ENCODE measurements around the gene RRP12. TPM values are rescaled to one million over a fixed set of nuclear protein-coding genes. Genes with fewer than 3 reads are reported as not detected.
A peak's percentile ranks its signal among the peaks of the same experiment; 100 is the strongest.
"Not testable (repeated sequence)": the region's sequence is repeated elsewhere in the genome, so short reads cannot be mapped to it uniquely, and the experiment has no call there.

RRP12 gene
- total and polyA plus RNA-seq, 4 donors: 12.7 to 44.2 (median 21.8) TPM

DNA sequence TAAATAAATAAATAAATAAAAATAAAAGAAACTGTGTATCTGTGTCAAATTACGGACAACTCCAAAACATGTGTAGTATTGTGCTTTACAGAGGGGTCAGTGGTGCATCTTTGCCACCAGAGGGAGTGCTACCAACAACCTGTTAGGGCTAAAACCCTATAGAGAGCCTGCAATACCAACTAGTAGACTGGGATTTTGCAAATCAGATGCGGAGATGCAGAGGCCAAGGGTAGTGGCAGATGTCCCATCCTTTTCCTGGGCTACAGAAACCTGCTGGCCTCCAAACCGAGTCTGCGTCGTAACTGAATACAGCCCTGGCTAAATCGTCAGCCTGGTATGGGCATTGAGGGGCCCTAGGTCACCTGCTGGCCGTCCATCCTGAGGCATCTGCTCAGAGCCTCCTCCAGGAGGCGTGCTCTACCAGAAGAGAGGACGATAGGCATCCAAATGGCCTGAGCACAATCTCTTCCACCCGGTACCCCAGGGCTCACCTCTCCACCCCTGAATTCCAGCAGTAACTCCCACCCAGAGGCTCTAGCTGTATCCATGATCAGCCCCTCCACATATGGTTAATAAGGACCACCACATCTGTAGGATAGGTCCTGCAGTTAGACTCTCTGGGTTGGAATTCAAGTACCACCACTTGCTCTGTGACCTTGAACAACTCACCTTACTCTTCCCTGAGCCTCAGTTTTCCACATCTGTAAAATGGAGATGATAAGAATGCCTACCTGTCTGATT lies 6.2 kb upstream of the RRP12 start:
- peak; percentile 86 for ATAC-seq (ENCODE audit: insufficient read depth, low FRiP score)
- Histone ChIP-seq H3K36me3 (ENCODE audit: control insufficient read depth in 4 of 4, insufficient read depth in 4 of 4, low read length in 4 of 4) (no peaks in the 10 kb centered on the region), H3K27me3 (ENCODE audit: control insufficient read depth in 3 of 3, insufficient read depth in 3 of 3, low read length in 2 of 3) (no peaks in the 10 kb centered on the region), H3K4me3 (no peak overlapping the region), H3K4me1 (ENCODE audit: control insufficient read depth in 5 of 5, insufficient read depth in 5 of 5, low read length in 5 of 5) (peaks cover 0 to 4% (median 0%) of the 10 kb centered on the region in 5 donors), H3K27ac (ENCODE audit: low read depth in 1 of 2, low read length in 1 of 2) (no peak overlapping the region), H3K9ac (ENCODE audit: insufficient read depth in 1 of 2, low read length in 2 of 2) (no peak overlapping the region), H3K9me3 (ENCODE audit: control insufficient read depth in 4 of 4, insufficient read depth in 3 of 4, low read length in 3 of 4) (no peaks in the 10 kb centered on the region)
- DNase-seq: peak; percentile 62 to 84 (median 80)
- WGBS, 2 donors: 2 to 4% methylated on average over 10 of the region's 10 CpGs
- TF ChIP-seq, protein P1, sequence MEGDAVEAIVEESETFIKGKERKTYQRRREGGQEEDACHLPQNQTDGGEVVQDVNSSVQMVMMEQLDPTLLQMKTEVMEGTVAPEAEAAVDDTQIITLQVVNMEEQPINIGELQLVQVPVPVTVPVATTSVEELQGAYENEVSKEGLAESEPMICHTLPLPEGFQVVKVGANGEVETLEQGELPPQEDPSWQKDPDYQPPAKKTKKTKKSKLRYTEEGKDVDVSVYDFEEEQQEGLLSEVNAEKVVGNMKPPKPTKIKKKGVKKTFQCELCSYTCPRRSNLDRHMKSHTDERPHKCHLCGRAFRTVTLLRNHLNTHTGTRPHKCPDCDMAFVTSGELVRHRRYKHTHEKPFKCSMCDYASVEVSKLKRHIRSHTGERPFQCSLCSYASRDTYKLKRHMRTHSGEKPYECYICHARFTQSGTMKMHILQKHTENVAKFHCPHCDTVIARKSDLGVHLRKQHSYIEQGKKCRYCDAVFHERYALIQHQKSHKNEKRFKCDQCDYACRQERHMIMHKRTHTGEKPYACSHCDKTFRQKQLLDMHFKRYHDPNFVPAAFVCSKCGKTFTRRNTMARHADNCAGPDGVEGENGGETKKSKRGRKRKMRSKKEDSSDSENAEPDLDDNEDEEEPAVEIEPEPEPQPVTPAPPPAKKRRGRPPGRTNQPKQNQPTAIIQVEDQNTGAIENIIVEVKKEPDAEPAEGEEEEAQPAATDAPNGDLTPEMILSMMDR (IDR thresholded peaks at IDR 0.05; ENCODE audit: control extremely low read depth, extremely low read depth): peak; percentile 69

DNA sequence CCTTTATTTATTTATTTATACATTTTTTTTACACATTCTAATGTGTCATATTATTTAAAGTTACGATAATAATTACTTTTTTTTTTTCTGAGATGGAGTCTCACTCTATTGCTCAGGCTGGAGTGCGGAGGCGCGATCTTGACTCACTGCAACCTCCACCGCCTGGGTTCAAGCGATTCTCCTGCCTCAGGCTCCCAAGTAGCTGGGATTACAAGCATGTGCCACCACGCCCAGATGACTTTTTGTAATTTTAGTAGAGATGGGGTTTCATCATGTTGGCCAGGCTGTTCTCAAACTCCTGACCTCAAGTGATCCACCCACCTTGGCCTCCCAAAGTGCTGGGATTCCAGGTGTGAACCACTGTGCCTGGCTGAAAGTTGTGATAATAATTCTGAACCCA lies 5.3 kb upstream of the RRP12 start:
- 52 to 78% methylated on average over 7 of the region's 7 CpGs for WGBS, 2 donors
- not testable (repeated sequence) for H3K27ac ChIP-seq (ENCODE audit: low read depth in 1 of 2, low read length in 1 of 2); H3K4me3 ChIP-seq

DNA sequence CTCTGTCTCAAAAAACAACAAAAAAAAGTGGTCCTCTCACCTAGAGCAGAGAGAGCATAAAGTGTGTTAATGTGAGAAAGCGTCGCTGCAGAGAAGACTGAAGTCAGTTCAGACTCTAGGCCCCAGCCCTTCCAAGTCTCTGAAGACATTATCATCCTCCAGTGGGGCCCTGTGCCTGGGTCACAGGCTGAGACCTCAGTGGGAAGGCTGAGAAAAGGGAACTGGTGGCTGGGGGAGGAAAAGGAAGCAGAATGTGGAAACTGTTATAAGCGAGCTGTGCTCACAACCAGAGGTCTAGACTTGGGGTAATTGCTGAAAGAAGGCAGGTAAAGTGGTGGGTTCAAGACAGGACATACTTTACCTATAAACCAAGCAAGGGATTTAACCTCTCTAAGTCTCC lies 4.9 kb upstream of the RRP12 start:
- WGBS, 2 donors: 18 to 68% methylated on average over 3 of the region's 3 CpGs
- no peaks in the 10 kb centered on the region for H3K27me3 ChIP-seq (ENCODE audit: control insufficient read depth in 3 of 3, insufficient read depth in 3 of 3, low read length in 2 of 3)
- TF ChIP-seq, protein P1 (IDR thresholded peaks at IDR 0.05; ENCODE audit: control extremely low read depth, extremely low read depth): no peak
- no peak overlapping the region for H3K4me3 ChIP-seq
- no peak overlapping the region for H3K9ac ChIP-seq (ENCODE audit: insufficient read depth in 1 of 2, low read length in 2 of 2)
- no peaks in the 10 kb centered on the region for H3K9me3 ChIP-seq (ENCODE audit: control insufficient read depth in 4 of 4, insufficient read depth in 3 of 4, low read length in 3 of 4)
- no peaks in the 10 kb centered on the region for H3K36me3 ChIP-seq (ENCODE audit: control insufficient read depth in 4 of 4, insufficient read depth in 4 of 4, low read length in 4 of 4)
- H3K4me1 ChIP-seq (ENCODE audit: control insufficient read depth in 5 of 5, insufficient read depth in 5 of 5, low read length in 5 of 5): peaks cover 0 to 4% (median 0%) of the 10 kb centered on the region in 5 donors
- no peak for DNase-seq
- no peak for ATAC-seq (ENCODE audit: insufficient read depth, low FRiP score)
- peak overlapping the region in 1 of 2 donors; percentile 66 for H3K27ac ChIP-seq (ENCODE audit: low read depth in 1 of 2, low read length in 1 of 2)

More for the DNA sequence above, 5.3 kb upstream of the RRP12 start:
- not testable (repeated sequence) for H3K36me3 ChIP-seq (ENCODE audit: control insufficient read depth in 4 of 4, insufficient read depth in 4 of 4, low read length in 4 of 4); H3K9ac ChIP-seq (ENCODE audit: insufficient read depth in 1 of 2, low read length in 2 of 2); H3K27me3 ChIP-seq (ENCODE audit: control insufficient read depth in 3 of 3, insufficient read depth in 3 of 3, low read length in 2 of 3); DNase-seq; H3K4me1 ChIP-seq (ENCODE audit: control insufficient read depth in 5 of 5, insufficient read depth in 5 of 5, low read length in 5 of 5); ATAC-seq (ENCODE audit: insufficient read depth, low FRiP score); H3K9me3 ChIP-seq (ENCODE audit: control insufficient read depth in 4 of 4, insufficient read depth in 3 of 4, low read length in 3 of 4)

DNA sequence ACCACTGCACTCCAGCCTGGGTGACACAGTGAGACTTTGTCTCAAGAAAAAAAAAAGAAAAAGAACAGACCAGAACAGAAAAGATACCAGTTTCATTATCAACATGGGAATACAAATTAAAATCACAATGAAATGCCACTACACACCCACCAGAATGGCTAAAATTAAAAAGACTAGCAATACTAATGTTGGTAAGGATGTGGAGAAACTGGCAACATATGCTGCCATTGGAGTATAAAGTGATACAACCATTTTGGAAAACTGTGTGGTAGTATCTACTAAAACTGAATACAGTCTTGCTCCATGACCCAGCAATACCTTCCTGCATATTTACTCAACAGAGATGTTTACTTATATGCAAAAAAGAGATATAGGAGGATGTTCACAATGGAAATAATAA lies 2.9 kb upstream of the RRP12 start:
- Histone ChIP-seq H3K9me3 (ENCODE audit: control insufficient read depth in 4 of 4, insufficient read depth in 3 of 4, low read length in 3 of 4) (no peaks in the 10 kb centered on the region), H3K4me3 (no peak overlapping the region), H3K27me3 (ENCODE audit: control insufficient read depth in 3 of 3, insufficient read depth in 3 of 3, low read length in 2 of 3) (no peaks in the 10 kb centered on the region), H3K27ac (ENCODE audit: low read depth in 1 of 2, low read length in 1 of 2) (no peak overlapping the region), H3K9ac (ENCODE audit: insufficient read depth in 1 of 2, low read length in 2 of 2) (no peak overlapping the region), H3K4me1 (ENCODE audit: control insufficient read depth in 5 of 5, insufficient read depth in 5 of 5, low read length in 5 of 5) (peaks cover 0 to 13% (median 7%) of the 10 kb centered on the region in 5 donors), H3K36me3 (ENCODE audit: control insufficient read depth in 4 of 4, insufficient read depth in 4 of 4, low read length in 4 of 4) (no peaks in the 10 kb centered on the region)
- no peak for ATAC-seq (ENCODE audit: insufficient read depth, low FRiP score)
- TF ChIP-seq, protein P1 (IDR thresholded peaks at IDR 0.05; ENCODE audit: control extremely low read depth, extremely low read depth): no peak
- DNase-seq: no peak

Measured in lung (tissue), 12 donors.